22Rv1 (cell line): Measurements from ENCODE around the gene RBM46.

Experiments used
- H3K27ac ChIP-seq: fragments of 450-650 bp; 2 replicates; pipeline ENCODE4 v1.5.1; 2017
- CTCF ChIP-seq: fragments of 450-650 bp; IDR thresholded peaks from 2 replicates; pipeline ENCODE4 v1.5.1; 2017; ENCODE audit warnings: mild to moderate bottlenecking
- ZFX ChIP-seq: fragments of 450-650 bp; IDR thresholded peaks from 2 replicates; pipeline ENCODE4 v1.6.1; 2017; ENCODE audit warnings: antibody characterized with exemption, borderline replicate concordance

Gene RBM46

GRCh38 chr4:154778264-154778663 lies 2.8 kb upstream of the RBM46 start:
- no peak overlapping the region for H3K27ac ChIP-seq
- no peak for TF ChIP-seq ZFX
- no peak for TF ChIP-seq CTCF

- TF ChIP-seq CTCF (peak; percentile 77), ZFX (no peak)
- H3K27ac ChIP-seq = no peak overlapping the region
Measured at GRCh38 chr4:154779362-154779947, 1.6 kb upstream of the RBM46 start.

GRCh38 chr4:154781983-154782293 lies 866 bp downstream of the RBM46 start:
- TF ChIP-seq ZFX = no peak
- no peak for TF ChIP-seq CTCF
- no peak overlapping the region for H3K27ac ChIP-seq

- H3K27ac ChIP-seq = no peak overlapping the region
- peak; percentile 82 for TF ChIP-seq CTCF
- no peak for TF ChIP-seq ZFX
Measured at GRCh38 chr4:154807042-154807630, 26.1 kb downstream of the RBM46 start.

- H3K27ac ChIP-seq = no peak overlapping the region
Measured at GRCh38 chr4:154818230-154818629, 37.2 kb downstream of the RBM46 start.

GRCh38 chr4:154822775-154823174 lies 41.7 kb downstream of the RBM46 start:
- H3K27ac ChIP-seq = no peak overlapping the region
- TF ChIP-seq CTCF = no peak
- TF ChIP-seq ZFX = no peak

More at GRCh38 chr4:154818230-154818629, 37.2 kb downstream of the RBM46 start:
- TF ChIP-seq ZFX (no peak), CTCF (no peak)

- H3K27ac ChIP-seq = no peak overlapping the region
- TF ChIP-seq CTCF (no peak), ZFX (no peak)
Measured at GRCh38 chr4:154836030-154836429, 55.0 kb downstream of the RBM46 start.
